HG03060 (cell line): ENCODE data around the gene MRGPRD.

ENCODE experiments used
- ATAC-seq: cut with Tn5 transposase; IDR thresholded peaks from one replicate; pipeline ENCODE4 v1.9.1; 2021; ENCODE audit warnings: low read depth, moderate number of reproducible peaks; ENCODE audit not compliant: unreplicated experiment

Gene MRGPRD, protein sequence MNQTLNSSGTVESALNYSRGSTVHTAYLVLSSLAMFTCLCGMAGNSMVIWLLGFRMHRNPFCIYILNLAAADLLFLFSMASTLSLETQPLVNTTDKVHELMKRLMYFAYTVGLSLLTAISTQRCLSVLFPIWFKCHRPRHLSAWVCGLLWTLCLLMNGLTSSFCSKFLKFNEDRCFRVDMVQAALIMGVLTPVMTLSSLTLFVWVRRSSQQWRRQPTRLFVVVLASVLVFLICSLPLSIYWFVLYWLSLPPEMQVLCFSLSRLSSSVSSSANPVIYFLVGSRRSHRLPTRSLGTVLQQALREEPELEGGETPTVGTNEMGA

DNA sequence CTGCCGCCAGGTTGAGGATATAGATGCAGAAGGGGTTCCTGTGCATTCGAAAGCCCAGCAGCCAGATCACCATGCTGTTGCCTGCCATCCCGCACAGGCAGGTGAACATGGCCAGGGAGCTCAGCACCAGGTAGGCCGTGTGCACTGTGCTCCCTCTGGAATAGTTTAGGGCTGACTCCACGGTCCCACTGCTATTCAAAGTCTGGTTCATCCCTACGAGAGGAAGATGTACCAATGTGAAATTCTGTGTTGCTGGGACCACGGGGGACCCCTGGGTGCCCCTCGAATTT is at the start of gene MRGPRD:
Gene MRGPRD, minus strand, starts transcription at position 211 of the 290 bp plus-strand sequence. Its CDS starts 0 bp downstream, at position 211.
- ATAC-seq = no peak

DNA sequence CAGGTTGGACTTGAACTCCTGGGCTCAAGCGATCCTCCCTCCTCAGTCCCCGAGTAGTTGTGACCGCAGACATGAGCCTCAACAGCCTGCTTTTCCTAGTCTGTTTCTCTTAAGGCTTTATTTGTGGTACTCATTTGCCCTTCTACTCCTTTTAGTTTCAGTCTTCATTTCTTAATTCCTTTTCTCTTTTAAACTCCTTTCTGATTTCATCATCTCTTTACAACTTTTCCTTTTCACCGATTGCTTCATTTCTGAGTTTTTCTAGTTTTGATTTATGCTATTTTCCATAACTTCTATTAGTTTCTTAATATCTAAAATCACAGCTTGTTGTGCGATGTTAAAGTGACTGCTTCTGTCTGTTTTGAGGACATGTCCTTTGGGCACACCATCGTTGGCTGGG is 49.5 kb upstream of the MRGPRD start:
- ATAC-seq = no peak

DNA sequence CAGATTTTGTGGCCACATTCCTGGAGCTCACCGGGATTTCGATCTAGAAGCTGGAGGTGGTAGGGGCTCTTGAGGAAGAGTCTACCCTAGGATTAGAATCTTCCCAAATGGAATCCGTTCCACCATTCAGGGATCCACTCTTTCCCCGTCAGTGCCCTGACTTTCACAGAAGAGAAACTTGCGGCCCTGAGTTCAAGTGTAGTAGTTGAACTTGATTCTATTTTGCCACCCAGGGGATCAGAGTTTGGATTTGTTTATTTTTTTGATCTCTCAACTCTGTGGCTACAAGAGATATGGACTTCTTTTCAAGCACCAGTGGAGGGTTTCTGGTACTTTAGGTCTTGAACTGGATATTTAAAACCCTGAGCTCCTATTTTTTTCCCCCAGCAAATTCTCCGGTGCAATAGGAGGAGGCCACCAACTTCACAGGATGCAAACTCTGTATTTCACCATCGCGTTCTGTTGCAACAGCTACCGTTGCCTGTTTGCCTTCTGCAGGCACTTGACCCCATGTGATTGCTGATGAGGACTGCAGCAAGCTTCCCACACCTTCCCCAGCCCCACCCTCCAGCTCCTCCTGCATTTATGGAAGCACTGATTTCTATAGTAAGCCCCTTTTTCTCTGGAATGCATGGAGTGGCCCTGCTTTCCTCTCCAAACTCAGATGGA is 47.1 kb upstream of the MRGPRD start:
- no peak for ATAC-seq

DNA sequence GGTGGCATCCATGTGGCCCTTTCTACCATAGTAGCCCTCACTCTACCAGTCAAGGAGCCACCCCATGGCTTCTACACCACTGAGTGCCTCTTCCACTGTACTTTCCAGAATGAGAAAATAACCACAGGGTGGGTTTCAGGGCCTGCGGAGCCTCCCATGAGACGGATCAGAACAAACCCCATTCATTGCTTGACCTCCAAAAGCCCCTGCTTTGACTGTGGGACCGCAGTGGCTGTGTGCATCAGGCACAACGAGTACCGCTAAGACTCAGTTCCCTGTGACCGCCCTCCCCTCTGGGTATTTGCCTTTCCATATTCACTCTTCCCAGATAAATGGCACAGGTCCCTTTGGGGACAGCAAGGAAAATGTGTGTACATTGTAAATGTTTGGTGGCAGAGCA is 43.7 kb upstream of the MRGPRD start:
- ATAC-seq = no peak

DNA sequence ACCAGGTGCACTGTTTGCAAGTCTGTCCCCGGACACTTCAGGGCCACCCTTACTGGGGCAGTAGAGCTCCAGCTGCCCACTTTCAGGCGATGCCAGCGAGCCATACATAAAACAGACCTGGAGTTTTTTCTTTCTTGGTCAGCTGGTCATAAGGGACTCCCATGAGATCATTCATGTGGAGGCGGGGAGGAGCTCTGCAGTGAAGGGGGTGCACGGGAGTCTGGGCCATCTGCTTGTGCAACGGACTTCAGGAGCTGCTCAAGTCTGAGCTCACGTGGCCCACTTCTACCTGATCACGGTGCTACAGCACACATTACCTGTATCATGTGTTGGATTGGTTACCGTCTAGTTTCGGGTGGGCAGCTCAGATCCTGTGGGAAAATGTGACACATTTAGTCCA is 41.5 kb upstream of the MRGPRD start:
- no peak for ATAC-seq

DNA sequence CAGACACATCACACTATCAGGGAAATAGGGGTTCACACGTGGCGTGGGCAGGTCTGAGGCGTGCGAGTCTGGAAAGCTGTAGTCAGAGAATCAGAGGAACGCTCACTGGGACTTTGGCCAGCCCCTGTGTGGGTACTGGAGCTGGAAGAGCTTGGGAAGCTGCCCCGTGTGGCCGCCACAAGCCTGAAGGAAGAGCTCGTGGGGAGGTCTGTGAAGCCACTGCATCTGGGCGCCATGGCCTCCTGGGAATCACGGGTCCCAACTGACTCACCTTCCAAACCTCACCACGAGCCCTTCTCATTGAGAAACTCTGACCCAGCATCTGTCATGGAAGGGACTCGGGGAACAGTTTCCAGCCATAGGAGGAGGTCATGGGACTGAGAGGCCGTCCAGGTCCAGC is 38.1 kb upstream of the MRGPRD start:
- no peak for ATAC-seq

DNA sequence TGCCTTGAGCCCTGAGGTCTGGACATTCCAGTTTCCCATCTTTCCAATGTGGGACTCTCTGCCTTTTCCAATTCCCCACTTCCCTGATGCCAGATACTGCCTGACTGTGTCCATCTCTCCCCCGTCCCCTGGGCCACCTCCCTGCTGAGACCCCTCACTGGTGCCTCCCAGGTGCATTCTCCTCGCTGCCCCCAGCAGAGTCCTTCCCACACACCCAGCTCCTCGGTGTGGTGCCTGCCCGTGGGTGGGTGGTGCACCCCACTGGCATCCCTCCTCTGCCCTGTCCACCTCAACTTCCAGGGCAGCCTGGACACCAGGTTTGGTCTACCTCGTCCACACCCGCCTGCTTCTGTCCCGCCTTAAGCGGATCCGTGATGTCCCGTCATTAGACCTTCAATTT is 37.2 kb upstream of the MRGPRD start:
- ATAC-seq = no peak

DNA sequence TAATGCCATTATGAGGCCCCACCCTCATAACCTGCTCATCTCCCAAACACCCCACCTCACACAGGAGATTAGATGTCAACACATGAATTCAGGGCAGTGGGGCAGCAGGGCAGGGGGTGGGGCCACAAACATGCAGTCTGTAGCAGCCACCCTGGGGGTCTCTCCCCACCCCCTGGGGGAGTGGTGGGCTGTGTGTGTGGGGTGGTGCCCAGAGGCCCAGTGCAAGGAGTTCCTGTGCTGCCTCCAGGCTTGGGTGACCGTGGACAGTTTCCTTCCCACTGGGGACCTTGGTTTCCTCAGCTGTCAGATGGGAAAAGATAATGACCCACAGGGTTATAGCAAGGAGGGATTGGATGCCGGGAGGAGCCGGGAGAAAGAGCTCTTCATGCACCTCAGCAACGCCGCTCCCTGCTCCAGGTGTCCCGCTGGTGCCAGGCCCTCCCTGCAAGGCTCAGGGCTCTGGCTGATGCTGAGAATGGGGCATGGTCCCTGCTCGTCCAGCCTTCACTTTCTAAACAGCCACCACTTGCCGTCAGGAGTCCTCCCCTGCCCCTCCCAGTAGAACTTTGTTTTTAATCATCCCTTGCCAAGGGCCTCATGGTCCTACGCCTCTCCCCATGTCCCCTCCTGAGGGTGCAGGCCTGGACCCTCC is 34.2 kb upstream of the MRGPRD start:
- ATAC-seq = no peak

DNA sequence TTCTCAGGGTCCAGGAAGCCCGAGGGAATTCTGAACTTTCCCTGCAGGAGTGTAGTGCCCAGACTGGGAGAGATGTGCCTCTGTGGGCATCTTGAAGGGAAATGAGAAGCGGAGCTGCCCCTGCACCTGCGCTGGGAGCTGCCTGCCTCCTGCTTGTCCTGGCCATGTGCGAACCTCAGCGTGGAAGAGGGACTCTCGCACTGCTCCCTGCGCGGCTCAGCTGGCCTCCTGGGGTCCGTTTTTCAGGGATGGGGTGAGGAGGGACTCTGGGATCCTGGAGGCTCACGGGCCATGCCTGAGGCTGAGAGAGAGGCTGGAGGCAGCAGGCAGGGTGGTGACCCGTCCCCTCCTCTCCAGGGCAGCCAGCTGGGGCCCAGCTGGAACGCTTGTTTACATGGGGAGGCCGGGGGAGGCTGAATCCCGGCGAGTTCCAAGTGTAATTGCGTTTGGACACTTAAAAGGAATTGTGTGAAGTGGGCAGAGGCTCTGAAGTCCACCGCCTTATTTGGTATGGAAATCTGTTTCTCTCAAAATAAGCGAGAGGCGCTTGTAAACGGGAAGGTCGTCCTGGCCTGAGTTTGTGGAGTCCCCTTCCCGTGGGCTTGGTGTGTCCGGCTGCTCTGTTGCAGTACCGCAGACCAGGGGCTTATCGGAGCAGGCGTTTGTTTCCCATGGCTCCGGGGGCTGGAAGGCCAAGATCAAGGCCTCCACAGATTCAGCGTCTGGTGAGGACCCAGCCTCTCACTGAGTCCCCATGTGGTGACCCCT is 33.5 kb upstream of the MRGPRD start:
- ATAC-seq = no peak

DNA sequence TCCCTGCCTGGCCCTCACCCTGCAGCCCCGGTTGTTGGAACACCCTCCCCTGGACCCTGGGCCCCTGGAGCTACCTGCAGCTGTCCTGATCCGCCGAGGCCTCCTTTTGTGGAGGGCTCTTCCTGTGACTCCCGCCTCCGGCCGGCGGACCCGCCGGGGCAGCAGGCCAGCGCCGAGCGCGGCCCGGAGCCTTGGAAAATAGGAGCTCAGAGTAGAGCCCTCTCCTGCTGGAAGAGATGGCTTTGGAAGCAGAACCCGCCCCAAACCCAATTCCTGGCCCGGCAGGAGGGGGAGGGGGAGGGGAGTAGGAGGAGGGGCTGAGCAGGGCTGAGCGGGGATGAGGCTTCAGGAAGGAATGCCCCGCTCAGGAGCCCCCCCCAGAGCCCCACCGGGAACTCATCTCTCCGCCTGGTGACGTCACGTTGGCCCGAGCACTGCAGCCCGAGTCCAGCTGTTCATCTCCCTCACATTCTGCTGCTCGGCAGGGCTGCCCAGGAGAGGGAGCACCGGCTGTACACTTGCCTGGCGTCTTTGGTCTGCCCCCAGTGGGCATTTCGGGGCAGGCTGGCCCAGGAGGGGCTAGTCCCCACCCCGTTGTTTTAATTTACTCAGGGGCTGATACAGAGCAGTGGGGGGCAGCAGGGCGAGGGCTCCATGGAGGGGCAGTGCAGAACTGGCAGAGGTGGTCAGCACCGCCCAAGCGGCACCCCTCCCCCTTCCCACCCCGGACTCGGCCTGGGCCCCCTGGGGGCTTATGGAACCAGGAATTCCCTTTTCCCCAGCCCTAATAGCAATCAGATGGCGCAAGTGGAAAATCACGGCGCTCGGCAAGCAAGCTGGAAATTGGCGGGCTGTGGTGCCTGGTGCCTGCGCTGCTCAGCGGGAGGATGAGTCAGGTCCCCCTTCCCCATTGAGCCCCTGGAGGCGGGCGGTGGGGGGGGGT is 32.5 kb upstream of the MRGPRD start, which contains the start of gene MRGPRF:
Gene MRGPRF, minus strand, starts transcription at position 238 of the 943 bp plus-strand sequence. CDS start 3,345 bp downstream, outside the sequence.
- no peak for ATAC-seq

DNA sequence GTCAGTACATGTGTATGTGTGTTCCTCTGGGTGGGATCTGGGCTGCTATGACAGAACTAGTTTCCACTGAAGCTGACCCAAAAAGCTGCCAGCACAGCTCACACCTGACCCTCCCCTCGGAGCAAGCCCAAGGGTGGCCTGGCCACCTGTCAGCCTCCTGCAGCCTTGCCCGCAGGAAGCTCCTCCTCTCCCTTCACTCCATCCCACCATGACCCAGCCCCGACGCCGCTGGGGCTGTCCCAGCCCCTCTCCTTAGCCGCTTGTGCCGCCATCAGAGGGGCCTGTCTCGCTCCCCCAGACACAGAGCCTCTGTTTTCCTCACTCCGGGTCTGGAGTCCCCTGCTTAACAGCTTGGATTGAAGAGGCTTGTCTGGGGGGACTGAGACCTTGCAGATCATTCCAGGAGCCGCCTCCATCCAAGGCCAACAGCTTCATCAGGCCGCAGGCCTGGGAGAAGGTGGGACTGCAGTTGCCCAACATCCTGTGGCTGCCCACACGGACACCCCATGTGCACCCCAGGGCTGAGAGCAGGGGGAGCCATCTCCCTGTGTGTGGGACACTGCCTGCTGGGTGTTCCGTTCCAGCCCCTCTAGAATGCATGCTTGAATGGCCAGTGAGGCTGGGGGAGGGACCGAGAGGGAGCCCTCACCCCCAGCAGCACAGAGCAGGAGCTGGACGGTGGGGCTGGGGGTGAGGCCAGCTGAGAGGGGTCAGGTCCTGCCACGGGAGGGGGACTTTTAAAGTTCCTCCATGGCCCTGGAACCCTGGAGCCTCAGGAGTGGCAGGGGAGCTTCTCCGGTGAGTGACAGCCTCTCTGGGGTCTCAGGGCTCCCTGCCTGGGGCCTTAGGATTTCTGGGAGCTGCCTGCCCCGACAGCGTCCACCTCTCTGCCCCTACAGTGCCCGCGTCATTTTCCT is 31.6 kb upstream of the MRGPRD start:
- ATAC-seq = no peak

DNA sequence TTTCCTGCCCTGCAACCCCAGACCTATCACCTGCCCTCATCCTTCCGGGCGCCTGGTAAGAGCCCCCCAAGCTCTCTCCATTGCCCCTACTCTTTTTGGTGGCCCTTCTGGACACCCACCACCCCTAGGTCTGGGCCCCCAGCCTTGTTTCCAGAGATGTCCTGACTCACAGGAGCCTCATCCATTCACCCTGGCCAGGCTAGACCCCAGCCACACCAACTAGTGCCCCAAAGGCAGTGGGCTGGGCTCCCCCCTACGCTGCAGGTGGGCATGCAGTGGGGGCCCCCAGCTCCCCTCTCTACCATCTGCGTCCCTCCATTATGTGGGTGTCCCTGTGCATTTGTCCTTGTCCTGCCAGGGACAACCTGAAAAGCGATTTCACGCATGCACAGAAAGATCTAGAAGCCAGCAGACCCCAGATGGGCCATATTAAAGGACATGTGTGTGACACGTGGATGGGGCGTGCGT is 30.9 kb upstream of the MRGPRD start:
- no peak for ATAC-seq

DNA sequence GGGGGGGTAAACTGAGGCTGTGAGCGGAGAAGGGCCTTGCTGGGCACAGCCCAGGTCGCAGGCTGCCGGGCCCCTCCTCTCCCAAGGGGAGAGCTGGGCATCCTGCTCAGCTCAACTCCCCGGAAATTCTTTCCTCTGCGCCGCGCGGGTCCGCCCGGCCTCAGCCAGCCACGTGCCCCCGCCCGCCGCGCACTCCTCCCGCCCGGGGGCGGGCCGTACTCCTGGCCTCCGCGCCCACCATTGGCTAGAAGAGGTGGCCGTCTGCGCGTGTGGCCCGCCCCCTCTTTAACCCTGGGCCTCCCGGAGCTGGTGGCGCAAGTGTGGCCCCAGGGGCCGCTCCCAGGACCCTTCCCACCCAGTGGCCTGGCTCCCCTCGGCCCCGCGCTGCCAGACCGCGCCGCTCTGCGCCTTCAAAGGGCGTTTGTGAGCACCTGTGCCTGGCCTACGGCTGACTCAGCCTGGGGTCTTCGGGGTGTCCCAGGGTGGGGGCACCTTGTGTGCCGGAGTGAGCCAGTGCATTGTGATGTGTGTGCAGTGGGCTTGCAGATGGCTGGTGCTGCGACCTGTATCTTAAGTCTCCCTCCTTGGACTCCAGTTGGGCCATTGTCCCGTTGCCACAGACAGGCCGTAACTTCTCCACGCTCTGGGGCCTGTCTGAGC is 30.3 kb upstream of the MRGPRD start:
- no peak for ATAC-seq

DNA sequence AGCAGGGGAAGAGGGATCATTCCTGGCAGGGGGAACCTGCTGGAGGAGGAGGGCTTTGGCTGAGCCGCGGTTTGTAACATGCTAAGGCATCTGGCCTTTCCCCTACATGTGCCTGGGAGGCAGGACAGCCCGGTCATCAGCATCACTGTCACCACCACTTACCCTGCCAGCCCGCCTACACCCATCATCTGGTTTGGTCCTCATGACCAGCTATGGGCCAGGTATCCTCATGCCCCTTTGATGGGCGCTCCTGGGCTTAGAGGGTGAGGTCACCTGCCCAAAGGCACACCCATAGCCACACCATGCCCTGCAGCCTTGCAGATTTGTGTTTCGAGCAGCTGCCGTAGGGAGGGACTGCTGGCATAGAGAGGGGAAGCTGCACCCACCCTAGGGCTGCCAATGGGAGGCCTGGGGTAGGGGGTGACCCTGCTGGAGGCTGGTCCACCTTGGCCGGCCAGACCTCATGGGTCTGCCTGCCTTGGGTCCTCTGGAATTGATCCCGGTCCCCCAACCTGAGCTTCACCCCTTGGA is 29.6 kb upstream of the MRGPRD start:
- ATAC-seq = no peak

DNA sequence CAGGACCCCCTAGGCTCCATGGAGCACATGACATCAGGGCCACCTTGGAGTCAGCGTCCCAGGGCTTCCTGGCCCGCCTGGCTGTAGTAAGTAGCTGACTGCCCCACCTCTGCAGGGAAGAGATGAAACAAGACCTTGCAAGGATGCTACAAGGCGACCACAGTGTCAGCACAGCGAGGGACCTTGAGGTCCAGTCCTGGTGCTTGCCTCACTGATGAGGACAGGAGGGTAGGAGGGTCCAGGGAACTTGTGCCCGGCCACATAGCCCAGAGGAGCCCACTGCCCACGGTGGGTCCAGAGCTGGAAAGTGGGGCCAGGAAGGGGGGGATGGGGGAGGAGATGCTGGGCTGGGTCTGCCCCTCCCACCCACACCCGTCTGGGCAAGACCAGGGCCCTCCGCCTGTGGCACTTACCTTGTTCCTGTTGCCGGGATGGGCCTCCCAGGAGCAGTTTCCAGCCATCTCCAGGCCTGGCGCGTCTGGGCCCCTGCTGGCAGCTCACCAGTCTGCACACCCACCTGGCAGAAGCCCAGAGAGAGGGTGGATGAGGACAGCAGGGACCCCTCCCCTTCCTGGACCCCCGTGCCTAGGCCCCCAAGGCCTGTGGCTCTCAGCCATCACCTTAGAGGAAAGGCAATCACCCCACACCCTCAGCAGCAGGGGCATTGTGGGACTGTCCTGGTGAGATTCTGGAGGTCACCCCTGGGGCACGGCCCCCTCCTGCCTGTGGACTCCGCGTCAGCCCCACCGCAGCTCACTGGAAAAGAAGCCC is 28.8 kb upstream of the MRGPRD start:
- ATAC-seq = no peak

DNA sequence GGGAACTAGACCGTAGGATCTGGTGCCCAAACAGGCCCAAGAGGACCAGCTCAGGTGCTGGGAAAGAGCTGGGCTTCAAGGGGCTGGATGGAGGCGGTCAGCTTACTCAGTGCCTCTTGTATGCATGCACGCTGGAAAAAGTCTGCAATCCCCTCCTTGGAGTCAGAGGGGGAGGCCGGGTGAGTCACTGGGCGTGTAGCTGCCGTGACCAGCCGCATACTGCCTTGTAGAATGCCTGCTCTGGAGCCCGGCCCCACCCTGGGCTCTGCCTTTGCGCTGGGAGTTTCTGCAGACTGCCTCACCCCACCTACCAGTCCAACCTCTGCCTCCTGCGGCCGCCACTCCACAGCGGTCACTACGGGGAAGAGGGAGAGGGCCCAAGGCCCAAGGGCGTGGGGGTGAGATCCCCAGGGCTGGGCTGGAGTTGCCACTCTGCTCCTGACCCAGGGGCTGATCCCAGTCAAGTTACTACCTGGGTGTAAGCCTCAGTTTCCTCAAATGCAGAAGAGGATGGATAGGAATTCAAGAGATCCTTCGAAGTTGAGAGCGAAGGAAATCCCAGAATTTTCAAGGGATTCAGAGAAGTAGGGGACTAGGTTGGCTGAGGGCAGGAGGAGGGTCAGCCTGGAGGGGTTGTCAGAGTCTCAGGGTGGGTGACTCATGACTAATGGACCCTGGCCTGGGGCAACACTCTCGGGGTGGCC is 28.1 kb upstream of the MRGPRD start:
- ATAC-seq = no peak

DNA sequence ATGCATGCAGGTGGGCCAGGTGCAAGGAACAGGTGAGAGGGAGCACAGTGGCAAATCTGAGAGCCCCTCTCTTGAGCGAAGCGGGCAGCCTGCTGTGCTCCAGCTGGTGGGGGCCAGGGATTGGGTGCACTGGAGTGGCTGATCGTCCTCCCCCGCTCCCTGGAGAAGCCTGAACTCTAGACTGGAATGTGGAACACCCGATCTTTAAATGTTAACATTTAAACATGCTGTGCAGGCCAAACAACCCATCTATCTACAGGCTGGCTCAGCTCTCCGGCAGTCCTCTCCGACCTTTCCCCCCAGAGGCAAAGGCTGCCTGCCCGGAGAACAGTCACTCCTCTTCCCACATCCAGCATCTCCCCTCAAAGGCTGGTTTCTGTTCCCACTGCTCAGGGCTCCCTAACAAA is 27.2 kb upstream of the MRGPRD start:
- ATAC-seq = no peak
